ENCODE results near the gene CHD3. TPM values are rescaled to one million over a fixed set of nuclear protein-coding genes. Genes with fewer than 3 reads are reported as not detected.

The CHD3 gene
- total and polyA plus RNA-seq, 4 experiments from 2014 or later, result 0.84 to 287 (median 149) TPM

DNA sequence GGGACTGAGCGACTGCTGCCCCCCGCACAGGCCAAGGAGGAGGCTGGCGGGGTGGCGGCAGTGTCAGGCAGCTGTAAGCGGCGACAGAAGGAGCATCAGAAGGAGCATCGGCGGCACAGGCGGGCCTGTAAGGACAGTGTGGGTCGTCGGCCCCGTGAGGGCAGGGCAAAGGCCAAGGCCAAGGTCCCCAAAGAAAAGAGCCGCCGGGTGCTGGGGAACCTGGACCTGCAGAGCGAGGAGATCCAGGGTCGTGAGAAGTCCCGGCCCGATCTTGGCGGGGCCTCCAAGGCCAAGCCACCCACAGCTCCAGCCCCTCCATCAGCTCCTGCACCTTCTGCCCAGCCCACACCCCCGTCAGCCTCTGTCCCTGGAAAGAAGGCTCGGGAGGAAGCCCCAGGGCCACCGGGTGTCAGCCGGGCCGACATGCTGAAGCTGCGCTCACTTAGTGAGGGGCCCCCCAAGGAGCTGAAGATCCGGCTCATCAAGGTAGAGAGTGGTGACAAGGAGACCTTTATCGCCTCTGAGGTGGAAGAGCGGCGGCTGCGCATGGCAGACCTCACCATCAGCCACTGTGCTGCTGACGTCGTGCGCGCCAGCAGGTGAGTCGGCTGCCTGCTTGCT is 39.3 kb upstream of the CHD3 start:
- POLR2A ChIA-PET (ENCODE audit: partially characterized antibody), result interaction anchor here (2.0 to 13.6 kb wide), 4 partner anchors 7 to 141 kb away, joined by 5 to 238 read pairs (median 15); partner anchors contain the start of gene KDM6B
- Histone ChIP-seq H3K27me3 (ENCODE audit: insufficient read depth, low read length) (no peaks in the 10 kb centered on the region), H3K4me3 (ENCODE audit: low read length in 2 of 2) (no peak overlapping the region), H3K4me1 (ENCODE audit: insufficient read depth, low read length) (peaks cover 27% of the 10 kb centered on the region), H3K36me3 (ENCODE audit: insufficient read depth, low read length) (peaks cover 22% of the 10 kb centered on the region), H3K27ac (ENCODE audit: low read depth, low read length) (no peak overlapping the region), H3K9me3 (ENCODE audit: control insufficient read depth in 1 of 2, low read length in 2 of 2) (no peaks in the 10 kb centered on the region)
- peaks cover 3 to 43% of the 10 kb centered on the region in 2 donors for H3K36me3 Mint-ChIP-seq
- intact Hi-C loops (cut with micrococcal nuclease), result loop anchor here (10.0 kb wide), 1 partner anchor 614 kb away; the partner anchor contains the start of genes DVL2 and PHF23
- peaks cover 16 to 34% (median 17%) of the 10 kb centered on the region in 4 donors for H3K4me1 Mint-ChIP-seq
- H3K9me3 Mint-ChIP-seq, result no peaks in the 10 kb centered on the region
- CTCF ChIA-PET (ENCODE audit: partially characterized antibody), result interaction anchor here (1.8 to 6.1 kb wide), 2 partner anchors 14 to 26 kb away, joined by 6 to 65 read pairs; partner anchors contain the start of gene KDM6B
- peak overlapping the region in 1 of 8 donors; percentile 67 for H3K4me3 Mint-ChIP-seq
- H3K27ac Mint-ChIP-seq, result peak overlapping the region in 5 of 7 donors; percentile 25 to 94 (median 75)
- no peaks in the 10 kb centered on the region for H3K27me3 Mint-ChIP-seq
- peak in 1 of 5 donors; percentile 42 for DNase-seq

DNA sequence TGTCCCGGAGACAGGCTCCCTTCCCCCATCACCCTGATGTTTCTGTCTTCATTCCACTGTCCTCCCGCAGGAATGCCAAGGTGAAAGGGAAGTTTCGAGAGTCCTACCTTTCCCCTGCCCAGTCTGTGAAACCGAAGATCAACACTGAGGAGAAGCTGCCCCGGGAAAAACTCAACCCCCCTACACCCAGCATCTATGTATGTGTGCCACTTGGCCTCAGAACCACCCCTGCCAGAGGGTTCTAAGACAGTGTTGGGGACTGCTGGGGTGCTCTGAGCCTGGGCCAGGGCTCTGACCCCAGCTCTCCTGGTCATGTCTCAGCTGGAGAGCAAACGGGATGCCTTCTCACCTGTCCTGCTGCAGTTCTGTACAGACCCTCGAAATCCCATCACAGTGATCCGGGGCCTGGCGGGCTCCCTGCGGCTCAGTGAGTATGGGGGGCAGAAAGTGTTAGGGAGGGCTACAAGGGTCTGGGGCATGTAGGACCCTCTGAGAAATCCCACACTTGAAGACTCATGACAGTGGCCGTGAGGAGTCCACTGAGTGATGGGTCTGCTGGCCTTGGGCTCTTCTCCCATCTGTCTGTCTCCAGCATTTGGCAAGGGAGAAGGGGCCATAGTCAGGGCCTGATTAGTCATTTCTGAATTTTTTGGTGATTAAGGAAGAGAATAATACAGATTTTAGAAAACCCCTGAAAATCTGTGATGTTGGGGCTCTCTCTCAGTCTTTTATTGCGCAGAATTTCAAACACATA is 38.7 kb upstream of the CHD3 start:
- Histone ChIP-seq H3K27ac (ENCODE audit: low read depth, low read length) (no peak overlapping the region), H3K4me3 (ENCODE audit: low read length in 2 of 2) (no peak overlapping the region), H3K9me3 (ENCODE audit: control insufficient read depth in 1 of 2, low read length in 2 of 2) (no peaks in the 10 kb centered on the region), H3K27me3 (ENCODE audit: insufficient read depth, low read length) (no peaks in the 10 kb centered on the region), H3K36me3 (ENCODE audit: insufficient read depth, low read length) (peaks cover 22% of the 10 kb centered on the region), H3K4me1 (ENCODE audit: insufficient read depth, low read length) (peaks cover 26% of the 10 kb centered on the region)
- Mint-ChIP-seq H3K4me3 (peak overlapping the region in 1 of 8 donors; percentile 67), H3K27me3 (no peaks in the 10 kb centered on the region), H3K27ac (peak overlapping the region; percentile 27 to 94 (median 75)), H3K9me3 (no peaks in the 10 kb centered on the region), H3K36me3 (peaks cover 3 to 38% of the 10 kb centered on the region in 2 donors), H3K4me1 (peaks cover 15 to 30% (median 16%) of the 10 kb centered on the region in 4 donors)
- intact Hi-C loops (cut with micrococcal nuclease), result loop anchor here (10.0 kb wide), 1 partner anchor 615 kb away; the partner anchor contains the start of genes DVL2 and PHF23
- ChIA-PET POLR2A (ENCODE audit: partially characterized antibody) (interaction anchor here (1.9 to 13.6 kb wide), 5 partner anchors 8 to 140 kb away, joined by 4 to 238 read pairs (median 7); partner anchors contain the start of gene KDM6B), CTCF (ENCODE audit: partially characterized antibody) (interaction anchor here (0.5 to 6.1 kb wide), 5 partner anchors 9 to 73 kb away, joined by 3 to 65 read pairs (median 4); partner anchors contain the start of gene KDM6B)
- DNase-seq, result no peak

DNA sequence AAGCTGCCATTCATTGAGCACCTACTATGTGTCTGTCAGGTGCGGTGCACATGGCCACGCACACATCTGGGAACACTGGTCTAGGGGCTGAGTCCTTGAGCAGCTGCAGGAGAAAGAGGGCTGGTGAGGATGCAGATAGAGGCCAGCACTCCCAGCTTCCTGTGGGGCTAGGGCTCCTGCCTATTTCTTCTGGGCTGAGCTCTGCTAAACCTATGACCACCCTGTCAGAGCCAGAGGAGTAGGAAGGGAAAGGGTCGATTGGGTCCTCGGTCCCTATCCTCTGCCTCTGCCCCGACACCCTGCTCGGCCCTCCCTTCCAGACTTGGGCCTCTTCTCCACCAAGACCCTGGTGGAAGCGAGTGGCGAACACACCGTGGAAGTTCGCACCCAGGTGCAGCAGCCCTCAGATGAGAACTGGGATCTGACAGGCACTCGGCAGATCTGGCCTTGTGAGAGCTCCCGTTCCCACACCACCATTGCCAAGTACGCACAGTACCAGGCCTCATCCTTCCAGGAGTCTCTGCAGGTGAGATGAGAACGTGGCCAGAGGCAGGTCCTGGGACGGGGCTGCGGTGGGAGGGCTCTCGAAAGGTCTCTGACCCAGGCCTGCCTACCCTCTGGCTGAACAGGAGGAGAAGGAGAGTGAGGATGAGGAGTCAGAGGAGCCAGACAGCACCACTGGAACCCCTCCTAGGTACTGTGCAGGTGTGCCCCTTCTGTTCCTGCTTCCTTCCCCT is 37.7 kb upstream of the CHD3 start:
- Histone ChIP-seq H3K4me1 (ENCODE audit: insufficient read depth, low read length) (peaks cover 22% of the 10 kb centered on the region), H3K4me3 (ENCODE audit: low read length in 2 of 2) (peak overlapping the region in 1 of 2 donors; percentile 30), H3K36me3 (ENCODE audit: insufficient read depth, low read length) (peaks cover 22% of the 10 kb centered on the region), H3K27ac (ENCODE audit: low read depth, low read length) (peak overlapping the region; percentile 61), H3K9me3 (ENCODE audit: control insufficient read depth in 1 of 2, low read length in 2 of 2) (no peaks in the 10 kb centered on the region), H3K27me3 (ENCODE audit: insufficient read depth, low read length) (no peaks in the 10 kb centered on the region)
- intact Hi-C loops (cut with micrococcal nuclease), result loop anchor here (1.0 kb wide), 4 partner anchors 8 to 108 kb away; no protein-coding TSS in a partner anchor
- H3K9me3 Mint-ChIP-seq, result no peaks in the 10 kb centered on the region
- peak overlapping the region; percentile 87 to 94 (median 92) for H3K27ac Mint-ChIP-seq
- ChIA-PET POLR2A (ENCODE audit: partially characterized antibody) (interaction anchor here (0.7 to 13.6 kb wide), 9 partner anchors 9 to 839 kb away, joined by 3 to 238 read pairs (median 5); partner anchors contain the start of genes KDM6B, RNASEK, TP53 and WRAP53), CTCF (ENCODE audit: partially characterized antibody) (interaction anchor here (0.7 to 6.1 kb wide), 12 partner anchors 10 to 139 kb away, joined by 3 to 65 read pairs (median 4); partner anchors contain the start of gene KDM6B)
- H3K36me3 Mint-ChIP-seq, result peaks cover 3 to 39% of the 10 kb centered on the region in 2 donors
- peak in 1 of 5 donors; percentile 42 for DNase-seq
- H3K4me1 Mint-ChIP-seq, result peaks cover 15 to 21% (median 17%) of the 10 kb centered on the region in 4 donors
- H3K4me3 Mint-ChIP-seq, result peak overlapping the region; percentile 71 to 87 (median 78)
- no peaks in the 10 kb centered on the region for H3K27me3 Mint-ChIP-seq

DNA sequence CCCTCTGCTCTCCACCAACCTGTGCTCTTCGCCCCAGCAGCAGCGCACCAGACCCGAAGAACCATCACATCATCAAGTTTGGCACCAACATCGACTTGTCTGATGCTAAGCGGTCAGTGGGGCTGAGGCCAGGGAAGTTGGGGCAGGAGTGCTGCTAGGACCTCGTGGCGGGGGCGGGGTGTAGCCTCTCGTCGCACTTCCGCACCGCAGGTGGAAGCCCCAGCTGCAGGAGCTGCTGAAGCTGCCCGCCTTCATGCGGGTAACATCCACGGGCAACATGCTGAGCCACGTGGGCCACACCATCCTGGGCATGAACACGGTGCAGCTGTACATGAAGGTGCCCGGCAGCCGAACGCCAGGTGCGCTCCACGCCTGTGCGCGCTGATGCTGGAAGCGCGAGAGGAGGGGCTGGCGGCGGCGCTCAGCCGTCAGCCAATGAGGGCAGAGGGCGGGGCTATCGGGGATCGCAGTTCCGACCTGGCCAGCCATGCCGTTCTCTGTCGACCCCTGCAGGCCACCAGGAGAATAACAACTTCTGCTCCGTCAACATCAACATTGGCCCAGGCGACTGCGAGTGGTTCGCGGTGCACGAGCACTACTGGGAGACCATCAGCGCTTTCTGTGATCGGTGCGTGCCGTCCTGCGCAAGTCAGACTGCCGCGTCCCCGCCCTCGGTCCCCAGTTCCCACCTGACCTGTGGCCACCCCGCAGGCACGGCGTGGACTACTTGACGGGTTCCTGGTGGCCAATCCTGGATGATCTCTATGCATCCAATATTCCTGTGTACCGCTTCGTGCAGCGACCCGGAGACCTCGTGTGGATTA is 36.9 kb upstream of the CHD3 start:
- H3K27ac Mint-ChIP-seq, result peak overlapping the region; percentile 88 to 94 (median 93)
- H3K4me3 ChIP-seq (ENCODE audit: low read length in 2 of 2), result peak overlapping the region in 1 of 2 donors; percentile 30
- H3K36me3 Mint-ChIP-seq, result peaks cover 3 to 37% of the 10 kb centered on the region in 2 donors
- peak; percentile 93 to 95 (median 95) for DNase-seq
- peak overlapping the region; percentile 71 to 87 (median 78) for H3K4me3 Mint-ChIP-seq
- ChIA-PET CTCF (ENCODE audit: partially characterized antibody) (interaction anchor here (0.7 to 6.1 kb wide), 10 partner anchors 11 to 138 kb away, joined by 3 to 65 read pairs (median 4); partner anchors contain the start of gene KDM6B), POLR2A (ENCODE audit: partially characterized antibody) (interaction anchor here (0.5 to 13.6 kb wide), 9 partner anchors 10 to 839 kb away, joined by 3 to 238 read pairs (median 4); partner anchors contain the start of genes KDM6B, RNASEK, TP53 and WRAP53)
- no peaks in the 10 kb centered on the region for H3K27me3 Mint-ChIP-seq
- peaks cover 30% of the 10 kb centered on the region for H3K4me1 ChIP-seq (ENCODE audit: insufficient read depth, low read length)
- H3K27ac ChIP-seq (ENCODE audit: low read depth, low read length), result peak overlapping the region; percentile 61
- H3K9me3 ChIP-seq (ENCODE audit: control insufficient read depth in 1 of 2, low read length in 2 of 2), result no peaks in the 10 kb centered on the region
- H3K36me3 ChIP-seq (ENCODE audit: insufficient read depth, low read length), result peaks cover 19% of the 10 kb centered on the region
- no peaks in the 10 kb centered on the region for H3K9me3 Mint-ChIP-seq
- no peaks in the 10 kb centered on the region for H3K27me3 ChIP-seq (ENCODE audit: insufficient read depth, low read length)
- intact Hi-C loops (cut with micrococcal nuclease), result loop anchor here (1.0 kb wide), 4 partner anchors 8 to 108 kb away; no protein-coding TSS in a partner anchor
- peaks cover 15 to 21% (median 18%) of the 10 kb centered on the region in 4 donors for H3K4me1 Mint-ChIP-seq

DNA sequence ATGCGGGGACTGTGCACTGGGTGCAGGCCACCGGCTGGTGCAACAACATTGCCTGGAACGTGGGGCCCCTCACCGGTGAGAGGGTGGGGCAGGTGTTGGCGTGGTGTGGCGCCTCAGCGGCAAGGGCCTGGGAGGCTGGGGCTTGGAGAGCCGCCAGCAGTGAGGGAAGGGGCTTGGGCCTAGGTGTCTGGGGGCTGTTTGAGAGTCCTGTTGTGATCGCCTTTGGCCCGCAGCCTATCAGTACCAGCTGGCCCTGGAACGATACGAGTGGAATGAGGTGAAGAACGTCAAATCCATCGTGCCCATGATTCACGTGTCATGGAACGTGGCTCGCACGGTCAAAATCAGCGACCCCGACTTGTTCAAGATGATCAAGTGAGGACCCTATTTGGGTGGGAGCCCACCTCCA is 36.3 kb upstream of the CHD3 start:
- no peak overlapping the region for H3K27ac ChIP-seq (ENCODE audit: low read depth, low read length)
- H3K9me3 Mint-ChIP-seq, result no peaks in the 10 kb centered on the region
- H3K27ac Mint-ChIP-seq, result peak overlapping the region; percentile 52 to 94 (median 93)
- ChIA-PET POLR2A (ENCODE audit: partially characterized antibody) (interaction anchor here (1.0 to 13.6 kb wide), 4 partner anchors 10 to 165 kb away, joined by 4 to 238 read pairs (median 14); partner anchors contain the start of genes KDM6B, TP53 and WRAP53), CTCF (ENCODE audit: partially characterized antibody) (interaction anchor here (1.1 to 6.1 kb wide), 2 partner anchors 17 to 27 kb away, joined by 3 to 65 read pairs; partner anchors contain the start of gene KDM6B)
- no peaks in the 10 kb centered on the region for H3K9me3 ChIP-seq (ENCODE audit: control insufficient read depth in 1 of 2, low read length in 2 of 2)
- H3K36me3 ChIP-seq (ENCODE audit: insufficient read depth, low read length), result peaks cover 19% of the 10 kb centered on the region
- DNase-seq, result no peak
- H3K4me1 ChIP-seq (ENCODE audit: insufficient read depth, low read length), result peaks cover 31% of the 10 kb centered on the region
- peak overlapping the region in 1 of 8 donors; percentile 87 for H3K4me3 Mint-ChIP-seq
- H3K27me3 ChIP-seq (ENCODE audit: insufficient read depth, low read length), result no peaks in the 10 kb centered on the region
- H3K36me3 Mint-ChIP-seq, result peaks cover 3 to 32% of the 10 kb centered on the region in 2 donors
- H3K27me3 Mint-ChIP-seq, result no peaks in the 10 kb centered on the region
- intact Hi-C loops (cut with micrococcal nuclease), result no loop called here
- H3K4me3 ChIP-seq (ENCODE audit: low read length in 2 of 2), result peak overlapping the region in 1 of 2 donors; percentile 30
- H3K4me1 Mint-ChIP-seq, result peaks cover 15 to 21% (median 18%) of the 10 kb centered on the region in 4 donors
